ENCODE measurements around the gene MAGI3.

MAGI3 gene

GRCh38 chr1:113617438-113618141 is 227.3 kb downstream of the MAGI3 start:
- no peak overlapping the region for H3K4me3 ChIP-seq (ENCODE audit: low read depth, low read length)
- no peak for DNase-seq (ENCODE audit: low read depth)

- H3K4me3 ChIP-seq (ENCODE audit: low read depth, low read length) = no peak overlapping the region
- no peak for DNase-seq (ENCODE audit: low read depth)
These were observed 238.7 kb downstream of the MAGI3 start for GRCh38 chr1:113628997-113629396.

- DNase-seq (ENCODE audit: low read depth) = no peak
- no peak overlapping the region for H3K4me3 ChIP-seq (ENCODE audit: low read depth, low read length)
These were observed 240.3 kb downstream of the MAGI3 start for GRCh38 chr1:113630340-113631327.

GRCh38 chr1:113641396-113641795 is 251.1 kb downstream of the MAGI3 start:
- no peak overlapping the region for H3K4me3 ChIP-seq (ENCODE audit: low read depth, low read length)
- DNase-seq (ENCODE audit: low read depth) = no peak

- no peak overlapping the region for H3K4me3 ChIP-seq (ENCODE audit: low read depth, low read length)
- no peak for DNase-seq (ENCODE audit: low read depth)
These were observed 256.8 kb downstream of the MAGI3 start for GRCh38 chr1:113647164-113647563.

GRCh38 chr1:113648478-113648877 is 258.2 kb downstream of the MAGI3 start:
- no peak for DNase-seq (ENCODE audit: low read depth)
- no peak overlapping the region for H3K4me3 ChIP-seq (ENCODE audit: low read depth, low read length)

GRCh38 chr1:113652771-113653170 is 262.5 kb downstream of the MAGI3 start:
- DNase-seq (ENCODE audit: low read depth) = no peak
- H3K4me3 ChIP-seq (ENCODE audit: low read depth, low read length) = no peak overlapping the region

- H3K4me3 ChIP-seq (ENCODE audit: low read depth, low read length) = no peak overlapping the region
- DNase-seq (ENCODE audit: low read depth) = no peak
These were observed 263.4 kb downstream of the MAGI3 start for GRCh38 chr1:113653741-113654140.

GRCh38 chr1:113654883-113655282 is 264.6 kb downstream of the MAGI3 start:
- H3K4me3 ChIP-seq (ENCODE audit: low read depth, low read length) = no peak overlapping the region
- DNase-seq (ENCODE audit: low read depth) = no peak

GRCh38 chr1:113657126-113657525 is 266.8 kb downstream of the MAGI3 start:
- no peak overlapping the region for H3K4me3 ChIP-seq (ENCODE audit: low read depth, low read length)
- no peak for DNase-seq (ENCODE audit: low read depth)

- no peak for DNase-seq (ENCODE audit: low read depth)
- H3K4me3 ChIP-seq (ENCODE audit: low read depth, low read length) = no peak overlapping the region
These were observed 267.3 kb downstream of the MAGI3 start for GRCh38 chr1:113657556-113658063.

GRCh38 chr1:113659035-113659434 is 268.7 kb downstream of the MAGI3 start:
- no peak overlapping the region for H3K4me3 ChIP-seq (ENCODE audit: low read depth, low read length)
- DNase-seq (ENCODE audit: low read depth) = no peak

- no peak for DNase-seq (ENCODE audit: low read depth)
- no peak overlapping the region for H3K4me3 ChIP-seq (ENCODE audit: low read depth, low read length)
These were observed 269.2 kb downstream of the MAGI3 start for GRCh38 chr1:113659556-113659955.

- no peak for DNase-seq (ENCODE audit: low read depth)
These were observed 269.8 kb downstream of the MAGI3 start for GRCh38 chr1:113660088-113660487.

GRCh38 chr1:113662101-113662500 is 271.8 kb downstream of the MAGI3 start:
- no peak for DNase-seq (ENCODE audit: low read depth)
- H3K4me3 ChIP-seq (ENCODE audit: low read depth, low read length) = no peak overlapping the region

More at GRCh38 chr1:113660088-113660487, 269.8 kb downstream of the MAGI3 start:
- no peak overlapping the region for H3K4me3 ChIP-seq (ENCODE audit: low read depth, low read length)

GRCh38 chr1:113663165-113663951 is 273.0 kb downstream of the MAGI3 start:
- no peak for DNase-seq (ENCODE audit: low read depth)

GRCh38 chr1:113665071-113665470 is 274.8 kb downstream of the MAGI3 start:
- DNase-seq (ENCODE audit: low read depth) = no peak
- H3K4me3 ChIP-seq (ENCODE audit: low read depth, low read length) = no peak overlapping the region

More at GRCh38 chr1:113663165-113663951, 273.0 kb downstream of the MAGI3 start:
- H3K4me3 ChIP-seq (ENCODE audit: low read depth, low read length) = no peak overlapping the region

- H3K4me3 ChIP-seq (ENCODE audit: low read depth, low read length) = no peak overlapping the region
- DNase-seq (ENCODE audit: low read depth) = no peak
These were observed 275.8 kb downstream of the MAGI3 start for GRCh38 chr1:113666126-113666525.

- no peak for DNase-seq (ENCODE audit: low read depth)
- H3K4me3 ChIP-seq (ENCODE audit: low read depth, low read length) = no peak overlapping the region
These were observed 279.7 kb downstream of the MAGI3 start for GRCh38 chr1:113669988-113670387.
